ENCODE results near the gene CYP26C1.
A peak's percentile ranks its signal among the peaks of the same experiment; 100 is the strongest.

CYP26C1 gene

DNA sequence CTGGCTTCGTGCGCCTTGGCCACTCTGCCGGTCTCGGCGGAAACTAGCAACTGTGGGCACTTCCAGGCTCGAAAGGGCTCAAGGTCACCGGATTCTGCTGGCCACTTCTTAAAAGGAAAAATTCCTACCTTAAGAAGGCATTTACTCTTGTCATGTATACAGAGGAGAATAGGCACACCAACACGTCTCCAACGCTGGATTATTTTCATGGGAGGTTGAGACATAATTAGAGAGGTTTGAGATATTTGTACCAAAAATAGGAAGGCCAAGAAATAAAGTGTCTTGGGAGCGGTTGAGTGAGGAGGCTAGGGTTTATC is 8.6 kb downstream of the CYP26C1 start:
- H3K9me3 ChIP-seq (ENCODE audit: severe bottlenecking) = no peaks in the 10 kb centered on the region
- no peaks in the 10 kb centered on the region for H3K36me3 ChIP-seq
- TF ChIP-seq, protein P1, sequence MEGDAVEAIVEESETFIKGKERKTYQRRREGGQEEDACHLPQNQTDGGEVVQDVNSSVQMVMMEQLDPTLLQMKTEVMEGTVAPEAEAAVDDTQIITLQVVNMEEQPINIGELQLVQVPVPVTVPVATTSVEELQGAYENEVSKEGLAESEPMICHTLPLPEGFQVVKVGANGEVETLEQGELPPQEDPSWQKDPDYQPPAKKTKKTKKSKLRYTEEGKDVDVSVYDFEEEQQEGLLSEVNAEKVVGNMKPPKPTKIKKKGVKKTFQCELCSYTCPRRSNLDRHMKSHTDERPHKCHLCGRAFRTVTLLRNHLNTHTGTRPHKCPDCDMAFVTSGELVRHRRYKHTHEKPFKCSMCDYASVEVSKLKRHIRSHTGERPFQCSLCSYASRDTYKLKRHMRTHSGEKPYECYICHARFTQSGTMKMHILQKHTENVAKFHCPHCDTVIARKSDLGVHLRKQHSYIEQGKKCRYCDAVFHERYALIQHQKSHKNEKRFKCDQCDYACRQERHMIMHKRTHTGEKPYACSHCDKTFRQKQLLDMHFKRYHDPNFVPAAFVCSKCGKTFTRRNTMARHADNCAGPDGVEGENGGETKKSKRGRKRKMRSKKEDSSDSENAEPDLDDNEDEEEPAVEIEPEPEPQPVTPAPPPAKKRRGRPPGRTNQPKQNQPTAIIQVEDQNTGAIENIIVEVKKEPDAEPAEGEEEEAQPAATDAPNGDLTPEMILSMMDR (IDR thresholded peaks at IDR 0.05; ENCODE audit: low read depth, low read length) = no peak
- H3K27me3 ChIP-seq (ENCODE audit: insufficient read depth, low read depth, severe bottlenecking) = peaks cover 67% of the 10 kb centered on the region
- no peak overlapping the region for H3K27ac ChIP-seq
- no peak for DNase-seq
- no peak overlapping the region for H3K4me3 ChIP-seq (ENCODE audit: low read depth, low read length)

DNA sequence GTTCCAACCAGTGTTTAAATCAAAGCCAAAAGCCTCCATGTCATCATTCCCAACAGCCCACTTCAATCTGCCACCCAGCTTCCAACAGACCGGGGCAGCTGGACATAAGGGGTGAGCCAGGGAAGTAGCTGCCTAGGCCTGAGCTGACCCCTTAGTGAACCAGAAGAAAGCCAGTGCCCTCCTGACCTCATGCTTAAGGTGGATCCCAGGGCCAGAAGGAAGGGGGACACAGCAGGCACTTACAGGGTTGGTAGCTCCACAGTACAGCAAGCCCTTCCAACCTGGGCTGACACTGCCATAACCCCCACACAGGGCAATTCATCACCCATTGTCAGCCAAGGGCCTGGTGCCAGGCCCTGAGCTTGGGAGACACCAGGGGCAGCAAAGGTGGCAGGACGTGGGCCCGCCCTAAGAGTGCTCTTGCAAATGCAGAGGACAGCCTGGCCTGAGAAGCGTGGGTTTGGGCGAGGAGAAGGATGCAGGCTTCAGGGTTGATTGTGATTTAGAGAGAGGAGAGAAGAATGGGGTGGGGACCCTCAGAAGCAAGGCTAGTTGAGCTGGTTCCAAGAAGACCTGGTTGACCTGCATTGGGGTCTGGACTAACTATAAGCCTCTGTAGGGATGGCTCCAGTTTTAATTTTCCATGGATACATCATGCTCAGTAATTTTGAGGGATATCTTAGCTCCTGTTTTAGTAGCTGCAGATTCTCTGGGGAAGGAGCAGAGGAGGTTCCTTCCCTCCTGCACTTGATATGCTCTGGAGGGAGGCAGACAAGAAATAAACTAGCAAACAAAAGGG is 10.0 kb downstream of the CYP26C1 start:
- Histone ChIP-seq H3K27me3 (ENCODE audit: insufficient read depth, low read depth, severe bottlenecking) (peaks cover 80% of the 10 kb centered on the region), H3K4me3 (ENCODE audit: low read depth, low read length) (no peak overlapping the region), H3K27ac (no peak overlapping the region), H3K36me3 (no peaks in the 10 kb centered on the region), H3K9me3 (ENCODE audit: severe bottlenecking) (no peaks in the 10 kb centered on the region)
- no peak for DNase-seq
- TF ChIP-seq, protein P1 (IDR thresholded peaks at IDR 0.05; ENCODE audit: low read depth, low read length) = no peak

DNA sequence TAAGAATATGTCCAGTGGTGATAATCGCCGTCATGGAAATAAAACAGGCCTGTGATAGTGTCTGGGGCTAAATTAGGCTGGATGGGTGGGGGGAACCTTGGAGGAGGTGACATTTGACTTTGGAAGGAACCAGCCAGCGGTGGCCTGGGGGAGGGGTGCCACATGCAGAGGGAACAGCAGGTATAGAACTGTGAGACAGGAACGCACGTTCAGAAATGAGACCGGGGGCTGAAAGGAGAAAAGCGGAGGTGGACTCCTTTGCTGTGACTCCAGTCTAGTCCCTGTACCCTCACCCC is 10.5 kb downstream of the CYP26C1 start:
- H3K4me3 ChIP-seq (ENCODE audit: low read depth, low read length) = no peak overlapping the region
- peaks cover 84% of the 10 kb centered on the region for H3K27me3 ChIP-seq (ENCODE audit: insufficient read depth, low read depth, severe bottlenecking)
- TF ChIP-seq, protein P1 (IDR thresholded peaks at IDR 0.05; ENCODE audit: low read depth, low read length) = no peak
- no peak overlapping the region for H3K27ac ChIP-seq
- no peaks in the 10 kb centered on the region for H3K9me3 ChIP-seq (ENCODE audit: severe bottlenecking)
- H3K36me3 ChIP-seq = no peaks in the 10 kb centered on the region
- DNase-seq = no peak

DNA sequence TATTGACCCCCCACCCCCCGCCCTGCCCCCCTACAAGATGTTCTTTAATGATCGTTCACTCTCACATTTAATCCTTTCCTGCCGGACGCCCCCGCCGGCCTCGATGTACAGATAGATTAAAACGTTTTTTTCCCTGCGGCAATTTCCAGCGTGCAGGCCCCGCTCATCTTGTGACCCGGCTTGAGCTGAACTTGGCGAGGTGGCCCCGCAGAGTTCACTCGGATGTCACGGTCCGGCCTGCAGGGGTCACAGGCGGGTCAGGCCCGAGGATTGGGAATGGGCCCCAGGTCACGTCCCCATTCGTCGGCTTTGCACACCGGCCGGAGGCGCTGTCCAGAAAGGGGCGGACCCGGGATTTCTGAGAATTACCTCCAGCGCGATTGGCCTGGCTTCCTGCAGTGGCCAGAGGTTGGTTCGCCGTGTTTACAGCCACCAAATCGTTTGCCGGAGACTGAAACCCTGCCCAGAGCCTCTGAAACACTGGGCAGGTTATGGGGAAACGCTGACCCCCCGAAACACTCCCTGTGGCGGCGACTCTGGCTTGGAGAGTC is 11.2 kb downstream of the CYP26C1 start:
- Histone ChIP-seq H3K4me3 (ENCODE audit: low read depth, low read length) (peak overlapping the region; percentile 39), H3K27ac (no peak overlapping the region), H3K36me3 (no peaks in the 10 kb centered on the region), H3K27me3 (ENCODE audit: insufficient read depth, low read depth, severe bottlenecking) (peaks cover 90% of the 10 kb centered on the region), H3K9me3 (ENCODE audit: severe bottlenecking) (no peaks in the 10 kb centered on the region)
- TF ChIP-seq, protein P1 (IDR thresholded peaks at IDR 0.05; ENCODE audit: low read depth, low read length) = no peak
- DNase-seq = peak; percentile 43

DNA sequence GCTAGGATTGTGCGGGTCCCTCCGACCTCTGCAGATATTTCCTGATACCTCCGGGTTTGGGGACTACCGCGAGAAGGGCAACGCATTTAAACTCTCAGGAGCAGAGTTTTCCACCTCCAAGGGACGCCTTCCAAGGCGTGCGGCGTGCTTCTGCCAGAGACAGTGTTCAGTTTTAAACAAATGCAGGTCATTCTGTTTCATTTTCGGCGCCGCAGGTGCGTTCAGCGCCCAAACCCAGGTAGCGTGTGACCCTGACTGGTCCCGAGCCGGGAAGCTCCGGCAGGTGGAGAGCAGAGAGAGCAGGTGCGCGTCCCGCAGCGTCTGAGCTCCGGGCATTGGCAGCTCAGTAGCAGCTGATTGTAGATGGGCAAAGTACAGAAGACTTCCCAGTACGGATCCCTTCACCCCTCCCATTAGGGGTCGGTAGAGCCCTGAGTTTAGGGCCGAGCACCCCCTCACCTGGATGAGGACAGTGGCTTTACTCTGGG is 11.7 kb downstream of the CYP26C1 start:
- Histone ChIP-seq H3K36me3 (no peaks in the 10 kb centered on the region), H3K27me3 (ENCODE audit: insufficient read depth, low read depth, severe bottlenecking) (peaks cover 89% of the 10 kb centered on the region), H3K4me3 (ENCODE audit: low read depth, low read length) (peak overlapping the region; percentile 39), H3K9me3 (ENCODE audit: severe bottlenecking) (no peaks in the 10 kb centered on the region), H3K27ac (no peak overlapping the region)
- no peak for DNase-seq
- TF ChIP-seq, protein P1 (IDR thresholded peaks at IDR 0.05; ENCODE audit: low read depth, low read length) = no peak

Measured in WERI-Rb-1 (cell line).